SJCRH30 (cell line): ENCODE measurements around the gene ZNHIT6. TPM values are rescaled to one million over a fixed set of nuclear protein-coding genes. Genes with fewer than 3 reads are reported as not detected.

Experiments used
- DNase-seq, 2 experiments: peaks; one replicate each; pipeline ENCODE4 v3.0.0-alpha.2; 2015 to 2020
- H3K27ac ChIP-seq: fragments of 250-450 bp; sonication (Bioruptor Pico); 2 replicates; pipeline ENCODE4 v1.5.1; 2020; ENCODE audit warnings: mild to moderate bottlenecking, moderate library complexity
- H3K27me3 ChIP-seq: fragments of 250-450 bp; sonication (Bioruptor Pico); 2 replicates; pipeline ENCODE4 v1.5.1; 2020; ENCODE audit warnings: mild to moderate bottlenecking, moderate library complexity
- H3K36me3 ChIP-seq: fragments of 250-450 bp; sonication (Bioruptor Pico); 2 replicates; pipeline ENCODE4 v1.5.1; 2020; ENCODE audit warnings: mild to moderate bottlenecking, moderate library complexity
- H3K4me1 ChIP-seq: fragments of 250-450 bp; sonication (Bioruptor Pico); 2 replicates; pipeline ENCODE4 v1.5.1; 2020; ENCODE audit warnings: mild to moderate bottlenecking, moderate library complexity
- H3K4me3 ChIP-seq: fragments of 250-450 bp; sonication (Bioruptor Pico); 2 replicates; pipeline ENCODE4 v1.5.1; 2020; ENCODE audit warnings: mild to moderate bottlenecking, moderate library complexity
- H3K9me3 ChIP-seq: fragments of 250-450 bp; sonication (Bioruptor Pico); replicated peaks from 2 replicates; pipeline ENCODE4 v1.5.1; 2020; ENCODE audit warnings: mild to moderate bottlenecking, moderate library complexity
- total RNA-seq: library from RNA; depleted of rRNA; stranded (reverse); fragments of >200 nt; shearing (Covaris generic); gene quantifications from 2 replicates; pipeline ENCODE4 v1.2.3, GENCODE V29; 2014; rRNA removed

ZNHIT6 gene
- total RNA-seq, 1 experiment from 2014 or later = 27.8 TPM

DNA sequence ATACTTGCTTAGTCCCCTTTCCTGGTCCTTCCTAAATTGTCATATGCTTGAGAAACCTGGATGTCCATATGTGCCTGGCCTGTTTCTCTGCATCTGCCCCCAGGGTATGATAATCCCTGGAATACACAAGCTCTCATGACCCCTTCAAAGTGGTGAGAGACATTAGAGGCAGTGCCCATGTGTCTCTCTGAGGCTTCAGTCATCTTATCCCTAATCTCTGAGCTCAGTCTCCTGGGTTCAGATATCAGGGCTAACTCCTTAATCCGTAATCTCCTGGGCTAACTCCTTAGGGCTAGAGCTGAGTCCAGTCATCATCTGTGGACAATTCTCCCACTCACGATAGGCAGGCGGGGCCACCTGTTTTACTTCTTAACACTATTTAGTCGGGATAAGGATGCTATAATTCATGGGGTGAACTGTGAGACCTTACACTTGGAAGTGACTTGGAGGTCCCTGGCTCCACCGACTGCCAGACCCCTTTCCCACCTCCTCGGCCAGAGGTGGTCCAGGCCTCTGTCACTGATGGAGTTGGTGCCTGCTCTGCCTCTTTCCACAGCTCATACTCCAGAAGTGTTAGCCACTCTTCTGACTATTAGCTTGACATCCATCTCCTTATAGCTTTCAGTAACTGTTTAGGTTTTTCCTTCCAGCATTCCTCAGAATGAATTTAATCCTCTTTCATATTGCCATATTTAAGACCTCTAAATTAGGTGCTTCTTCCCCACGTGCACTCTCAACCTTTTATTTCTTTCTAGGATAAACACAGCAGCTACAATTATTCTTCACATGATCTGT is 105.0 kb downstream of the ZNHIT6 start:
- Histone ChIP-seq H3K4me3 (no peak overlapping the region), H3K4me1 (peaks cover 23% of the 10 kb centered on the region), H3K27ac (no peak overlapping the region), H3K36me3 (no peaks in the 10 kb centered on the region), H3K27me3 (no peaks in the 10 kb centered on the region), H3K9me3 (no peaks in the 10 kb centered on the region)
- no peak for DNase-seq

DNA sequence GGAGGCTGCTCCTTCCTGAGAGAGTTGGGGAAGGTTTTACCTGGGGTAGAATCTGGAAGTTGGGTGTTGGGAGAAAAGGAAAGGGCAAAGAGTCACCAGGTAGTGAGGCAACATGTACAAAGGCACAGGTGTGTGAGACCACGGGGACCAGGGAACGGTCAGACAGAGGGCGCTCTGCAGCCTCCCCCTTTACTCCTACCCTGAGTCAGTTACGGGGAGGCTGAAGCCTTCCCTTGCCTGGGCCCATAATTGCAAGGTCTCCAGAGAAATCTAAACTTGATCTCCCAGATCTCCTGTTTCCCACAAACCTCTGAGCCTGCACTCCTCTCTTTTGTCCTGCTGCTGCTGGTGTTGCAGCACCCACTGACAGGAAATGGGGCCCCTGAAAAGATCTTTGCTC is 105.7 kb downstream of the ZNHIT6 start:
- no peak overlapping the region for H3K27ac ChIP-seq
- peaks cover 16% of the 10 kb centered on the region for H3K4me1 ChIP-seq
- H3K4me3 ChIP-seq = no peak overlapping the region
- DNase-seq = no peak
- no peaks in the 10 kb centered on the region for H3K27me3 ChIP-seq
- no peaks in the 10 kb centered on the region for H3K36me3 ChIP-seq
- H3K9me3 ChIP-seq = no peaks in the 10 kb centered on the region

DNA sequence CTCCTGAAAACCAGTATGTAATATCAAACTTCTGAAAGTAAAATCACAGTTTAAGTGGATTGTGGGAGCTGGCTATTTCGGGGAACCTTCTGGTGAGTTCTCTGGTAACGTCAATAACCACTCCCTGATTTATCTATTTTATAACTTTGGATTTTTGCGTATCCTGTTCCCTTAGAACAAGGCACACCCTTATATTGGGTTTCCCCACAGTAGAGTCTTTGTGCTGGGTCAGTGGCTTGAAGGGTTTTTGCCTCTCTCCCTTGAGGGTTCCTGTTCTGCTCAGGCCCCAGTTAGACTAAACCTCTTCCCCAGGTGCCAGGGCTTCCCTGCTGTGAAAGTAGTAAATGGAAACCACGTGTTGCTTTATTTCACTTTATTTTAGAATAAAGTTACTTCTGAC is 106.3 kb downstream of the ZNHIT6 start:
- H3K4me3 ChIP-seq = no peak overlapping the region
- no peak overlapping the region for H3K27ac ChIP-seq
- H3K4me1 ChIP-seq = peaks cover 13% of the 10 kb centered on the region
- no peak for DNase-seq
- H3K27me3 ChIP-seq = no peaks in the 10 kb centered on the region
- H3K9me3 ChIP-seq = no peaks in the 10 kb centered on the region
- H3K36me3 ChIP-seq = no peaks in the 10 kb centered on the region

DNA sequence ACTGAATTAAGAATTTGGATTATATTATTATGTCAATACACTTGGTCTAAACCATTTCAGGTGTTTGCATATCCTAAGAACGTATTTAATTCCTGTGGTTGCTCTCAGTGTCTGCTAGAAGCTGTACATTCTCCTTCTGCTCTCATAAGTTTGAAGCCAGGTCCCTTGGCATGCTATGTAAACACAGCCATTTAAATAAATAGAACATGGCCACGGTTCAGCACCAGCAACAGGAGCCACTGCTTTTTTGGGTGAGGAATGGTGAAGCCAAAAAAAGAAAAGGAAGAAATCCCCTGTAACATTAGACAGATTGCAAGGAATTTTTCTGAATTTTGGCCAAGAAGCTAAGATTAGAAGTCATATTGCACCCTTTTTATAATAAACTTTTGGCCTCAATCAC is 108.6 kb downstream of the ZNHIT6 start:
- Histone ChIP-seq H3K27me3 (no peaks in the 10 kb centered on the region), H3K4me3 (no peak overlapping the region), H3K36me3 (no peaks in the 10 kb centered on the region)

More for the DNA sequence above, 108.6 kb downstream of the ZNHIT6 start:
- Histone ChIP-seq H3K9me3 (no peaks in the 10 kb centered on the region), H3K4me1 (no peaks in the 10 kb centered on the region), H3K27ac (no peak overlapping the region)
- DNase-seq = no peak

Other genes with a start within 250 kb of the ZNHIT6 start
- 80.3 and 80.9 TPM in 2 replicates for gene DDAH1, start 243.3 kb downstream of the ZNHIT6 start, total RNA-seq
- 7.6 and 8.1 TPM in 2 replicates for gene CCN1, start 127.7 kb downstream of the ZNHIT6 start, total RNA-seq